ENCODE data around the gene DDX39A.

DNA sequence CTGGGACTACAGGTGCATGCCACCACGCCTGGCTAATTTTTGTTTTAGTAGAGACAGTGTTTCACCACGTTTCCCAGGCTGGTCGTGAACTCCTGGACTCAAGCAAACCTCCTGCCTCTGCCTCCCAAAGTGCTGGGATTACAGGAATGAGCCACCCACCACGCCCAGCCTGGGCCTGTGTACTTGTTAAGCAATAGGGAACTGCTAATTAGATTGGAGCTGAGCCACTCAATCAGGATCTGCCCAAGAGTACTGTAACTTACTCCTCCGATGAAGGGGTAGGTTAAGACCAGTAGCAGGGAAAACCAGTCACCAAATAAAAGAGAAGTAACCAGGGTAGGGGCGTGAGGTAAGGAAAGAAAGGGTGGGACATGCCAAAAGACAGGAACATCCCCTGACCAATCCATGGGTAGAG lies 2.3 kb downstream of the DDX39A start:
- TF ChIP-seq, protein P1, sequence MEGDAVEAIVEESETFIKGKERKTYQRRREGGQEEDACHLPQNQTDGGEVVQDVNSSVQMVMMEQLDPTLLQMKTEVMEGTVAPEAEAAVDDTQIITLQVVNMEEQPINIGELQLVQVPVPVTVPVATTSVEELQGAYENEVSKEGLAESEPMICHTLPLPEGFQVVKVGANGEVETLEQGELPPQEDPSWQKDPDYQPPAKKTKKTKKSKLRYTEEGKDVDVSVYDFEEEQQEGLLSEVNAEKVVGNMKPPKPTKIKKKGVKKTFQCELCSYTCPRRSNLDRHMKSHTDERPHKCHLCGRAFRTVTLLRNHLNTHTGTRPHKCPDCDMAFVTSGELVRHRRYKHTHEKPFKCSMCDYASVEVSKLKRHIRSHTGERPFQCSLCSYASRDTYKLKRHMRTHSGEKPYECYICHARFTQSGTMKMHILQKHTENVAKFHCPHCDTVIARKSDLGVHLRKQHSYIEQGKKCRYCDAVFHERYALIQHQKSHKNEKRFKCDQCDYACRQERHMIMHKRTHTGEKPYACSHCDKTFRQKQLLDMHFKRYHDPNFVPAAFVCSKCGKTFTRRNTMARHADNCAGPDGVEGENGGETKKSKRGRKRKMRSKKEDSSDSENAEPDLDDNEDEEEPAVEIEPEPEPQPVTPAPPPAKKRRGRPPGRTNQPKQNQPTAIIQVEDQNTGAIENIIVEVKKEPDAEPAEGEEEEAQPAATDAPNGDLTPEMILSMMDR (IDR thresholded peaks at IDR 0.05), result no peak
- peak in 1 of 3 donors; percentile 42 for TF ChIP-seq POLR2AphosphoS5 (IDR thresholded peaks at IDR 0.05)

All from stomach (tissue), 4 donors.